Uterus (tissue), 4 donors: ENCODE data around the gene USP34. TPM values are rescaled to one million over a fixed set of nuclear protein-coding genes. Genes with fewer than 3 reads are reported as not detected.
"Not testable (repeated sequence)": the region's sequence is repeated elsewhere in the genome, so short reads cannot be mapped to it uniquely, and the experiment has no call there.

Experiments
- DNase-seq, 2 donors: peaks; one replicate each; pipeline ENCODE4 v3.0.0-alpha.2; 2019 to 2020
- H3K27ac ChIP-seq, 2 donors: fragments of 200-600 bp; sonication (generic); 1 replicate in 1 of 2; 2 replicates in 1 of 2; pipeline ENCODE4 v1.5.1; 2016 to 2018
- H3K27me3 ChIP-seq, 2 donors: fragments of 200-600 bp; sonication (generic); one replicate each; pipeline ENCODE4 v1.5.1; 2018 to 2019; ENCODE audit warnings: control low read depth in 1 of 2
- H3K36me3 ChIP-seq, 2 donors: fragments of 200-600 bp; sonication (generic); one replicate each; pipeline ENCODE4 v1.5.1; 2019; ENCODE audit warnings: control low read depth in 1 of 2
- H3K4me1 ChIP-seq, 2 donors: fragments of 200-600 bp; sonication (generic); one replicate each; pipeline ENCODE4 v1.5.1; 2018 to 2019; ENCODE audit warnings: control low read depth in 1 of 2
- H3K4me3 ChIP-seq, 2 donors: fragments of 200-600 bp; sonication (generic); 1 replicate in 1 of 2; 2 replicates in 1 of 2; pipeline ENCODE4 v1.5.1; 2018 to 2019; ENCODE audit warnings: mild to moderate bottlenecking in 1 of 2
- H3K9me3 ChIP-seq, 2 donors: fragments of 200-600 bp; sonication (generic); one replicate each; pipeline ENCODE4 v1.5.1; 2019; ENCODE audit warnings: control low read depth in 1 of 2
- POLR2A ChIP-seq, 2 donors: fragments of 450-650 bp; IDR thresholded peaks; one replicate each; pipeline ENCODE4 v1.6.1; 2016; ENCODE audit warnings: antibody characterized with exemption in 2 of 2, mild to moderate bottlenecking in 1 of 2, moderate library complexity in 1 of 2
- intact Hi-C: fragments of 100-400 bp; cut with DNase I; formaldehyde crosslinking; loops from one replicate; pipeline ENCODE4 v1.15.1; 2023; ENCODE audit warnings: low total_unique reads
- total RNA-seq, 4 donors: library from RNA; depleted of rRNA in 3 of 4; stranded (reverse); fragments of >200 nt in 3 of 4; gene quantifications; one replicate each; pipeline versions ENCODE4 v1.1.0 to v1.2.4, GENCODE V29; 2014 to 2023
- TF ChIP-seq, protein P1 (sequence below), 4 experiments: fragments of 200-600 bp in 2 of 4; fragments of 450-650 bp in 2 of 4; sonication (generic) in 2 of 4; IDR thresholded peaks; one replicate each; pipeline ENCODE4 v1.5.1; 2016 to 2019; ENCODE audit warnings: antibody characterized with exemption in 4 of 4, mild to moderate bottlenecking in 2 of 4, moderate library complexity in 1 of 4
- donor health status: DM: yes; HTN: yes; CAD: no.

Gene USP34
- total RNA-seq, 4 donors from 2014 or later: 93.8 to 246 (median 184) TPM

DNA sequence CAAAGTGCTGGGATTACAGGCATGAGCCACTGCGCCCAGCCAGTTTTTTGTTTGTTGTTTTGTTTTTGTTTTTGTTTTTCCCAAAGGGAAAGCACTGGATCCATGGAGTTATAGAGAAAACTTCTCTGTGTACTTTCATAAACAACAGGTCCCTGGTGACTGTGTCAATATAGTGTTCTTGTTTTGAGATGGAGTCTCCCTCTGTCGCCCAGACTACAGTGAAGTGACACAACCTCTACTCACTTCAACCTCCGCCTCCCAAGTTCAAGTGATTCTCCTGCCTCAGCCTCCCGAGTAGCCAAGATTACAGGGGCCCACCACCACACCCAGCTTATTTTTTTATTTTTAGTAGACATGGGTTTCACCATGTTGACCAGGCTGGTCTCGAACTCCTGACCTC is 16.5 kb downstream of the USP34 start:
- H3K36me3 ChIP-seq: peaks cover 0 to 2% of the 10 kb centered on the region in 2 donors
- H3K4me1 ChIP-seq: peaks cover 0 to 5% of the 10 kb centered on the region in 2 donors
- DNase-seq: no peak
- H3K27ac ChIP-seq: no peak overlapping the region
- intact Hi-C loops: no loop called here
- no peaks in the 10 kb centered on the region for H3K9me3 ChIP-seq
- no peaks in the 10 kb centered on the region for H3K27me3 ChIP-seq
- no peak overlapping the region for H3K4me3 ChIP-seq
- TF ChIP-seq POLR2A (IDR thresholded peaks at IDR 0.05): no peak
- TF ChIP-seq, protein P1, sequence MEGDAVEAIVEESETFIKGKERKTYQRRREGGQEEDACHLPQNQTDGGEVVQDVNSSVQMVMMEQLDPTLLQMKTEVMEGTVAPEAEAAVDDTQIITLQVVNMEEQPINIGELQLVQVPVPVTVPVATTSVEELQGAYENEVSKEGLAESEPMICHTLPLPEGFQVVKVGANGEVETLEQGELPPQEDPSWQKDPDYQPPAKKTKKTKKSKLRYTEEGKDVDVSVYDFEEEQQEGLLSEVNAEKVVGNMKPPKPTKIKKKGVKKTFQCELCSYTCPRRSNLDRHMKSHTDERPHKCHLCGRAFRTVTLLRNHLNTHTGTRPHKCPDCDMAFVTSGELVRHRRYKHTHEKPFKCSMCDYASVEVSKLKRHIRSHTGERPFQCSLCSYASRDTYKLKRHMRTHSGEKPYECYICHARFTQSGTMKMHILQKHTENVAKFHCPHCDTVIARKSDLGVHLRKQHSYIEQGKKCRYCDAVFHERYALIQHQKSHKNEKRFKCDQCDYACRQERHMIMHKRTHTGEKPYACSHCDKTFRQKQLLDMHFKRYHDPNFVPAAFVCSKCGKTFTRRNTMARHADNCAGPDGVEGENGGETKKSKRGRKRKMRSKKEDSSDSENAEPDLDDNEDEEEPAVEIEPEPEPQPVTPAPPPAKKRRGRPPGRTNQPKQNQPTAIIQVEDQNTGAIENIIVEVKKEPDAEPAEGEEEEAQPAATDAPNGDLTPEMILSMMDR (IDR thresholded peaks at IDR 0.05): no peak

DNA sequence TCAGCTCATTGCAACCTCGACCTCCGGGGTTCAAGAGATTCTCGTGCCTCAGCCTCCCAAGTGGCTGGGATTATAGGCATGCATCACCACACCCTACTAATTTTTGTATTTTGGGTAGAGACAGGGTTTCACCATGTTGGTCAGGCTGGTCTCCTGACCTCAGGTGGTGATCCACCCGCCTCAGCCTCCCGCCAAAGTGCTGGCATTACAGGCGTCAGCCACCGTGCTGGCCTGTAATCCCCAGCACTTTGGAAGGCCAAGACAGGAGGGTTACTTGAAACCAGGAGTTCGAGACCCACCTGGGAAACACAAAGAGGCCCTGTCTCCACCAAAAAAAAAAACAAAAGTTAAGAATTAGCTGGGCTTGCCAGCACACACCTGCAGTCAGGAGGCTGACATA is 18.5 kb downstream of the USP34 start:
- no peak overlapping the region for H3K4me3 ChIP-seq
- H3K9me3 ChIP-seq: no peaks in the 10 kb centered on the region
- H3K27ac ChIP-seq: no peak overlapping the region
- intact Hi-C loops: no loop called here
- no peak for TF ChIP-seq POLR2A (IDR thresholded peaks at IDR 0.05)
- TF ChIP-seq, protein P1 (IDR thresholded peaks at IDR 0.05): no peak
- no peak for DNase-seq
- no peaks in the 10 kb centered on the region for H3K4me1 ChIP-seq
- H3K27me3 ChIP-seq: no peaks in the 10 kb centered on the region
- H3K36me3 ChIP-seq: peaks cover 0 to 2% of the 10 kb centered on the region in 2 donors

DNA sequence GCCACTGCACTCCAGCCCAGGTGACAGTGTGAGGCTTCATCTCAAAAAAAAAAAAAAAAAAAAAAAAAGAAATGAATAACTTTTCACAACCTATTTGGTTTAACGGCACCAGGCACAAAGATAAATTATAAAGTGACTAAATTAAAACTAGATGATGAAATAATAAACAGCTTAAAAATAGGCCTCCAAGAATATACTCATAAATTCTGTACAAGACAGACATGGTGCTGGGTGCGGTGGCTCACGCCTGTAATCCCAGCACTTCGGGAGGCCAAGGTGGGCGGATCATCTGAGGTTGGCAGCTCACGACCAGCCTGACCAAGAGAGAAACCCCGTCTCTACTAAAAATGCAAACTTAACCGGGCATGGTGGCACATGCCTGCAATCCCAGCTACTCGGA is 19.7 kb downstream of the USP34 start:
- Histone ChIP-seq H3K4me3 (no peak overlapping the region), H3K27ac (no peak overlapping the region), H3K9me3 (no peaks in the 10 kb centered on the region), H3K36me3 (peaks cover 0 to 2% of the 10 kb centered on the region in 2 donors), H3K27me3 (no peaks in the 10 kb centered on the region), H3K4me1 (no peaks in the 10 kb centered on the region)
- no peak for DNase-seq
- TF ChIP-seq, protein P1 (IDR thresholded peaks at IDR 0.05): no peak
- no peak for TF ChIP-seq POLR2A (IDR thresholded peaks at IDR 0.05)
- intact Hi-C loops: no loop called here

DNA sequence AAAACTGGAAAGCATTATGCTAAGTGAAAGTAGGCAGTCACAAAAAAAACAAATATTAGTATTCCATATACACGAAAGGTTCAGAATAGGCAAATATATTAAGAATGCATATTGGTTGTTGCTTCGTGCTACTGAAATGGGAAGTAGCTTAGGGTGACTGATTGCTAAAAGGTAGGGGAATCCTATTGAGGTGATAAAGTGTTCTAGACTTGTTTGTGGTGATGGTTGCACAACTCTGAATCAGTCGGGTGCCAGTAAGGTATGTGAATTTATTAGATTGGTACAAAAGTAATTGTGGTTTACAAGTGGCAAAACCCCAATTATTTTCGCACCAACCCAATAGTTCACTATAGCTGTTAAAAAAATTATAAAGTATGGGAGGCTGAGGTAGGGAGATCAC is 20.7 kb downstream of the USP34 start:
- H3K4me3 ChIP-seq: no peak overlapping the region
- H3K36me3 ChIP-seq: peaks cover 0 to 2% of the 10 kb centered on the region in 2 donors
- intact Hi-C loops: no loop called here
- H3K27ac ChIP-seq: no peak overlapping the region
- H3K27me3 ChIP-seq: no peaks in the 10 kb centered on the region
- no peaks in the 10 kb centered on the region for H3K4me1 ChIP-seq
- TF ChIP-seq, protein P1 (IDR thresholded peaks at IDR 0.05): no peak
- TF ChIP-seq POLR2A (IDR thresholded peaks at IDR 0.05): no peak
- DNase-seq: no peak
- H3K9me3 ChIP-seq: no peaks in the 10 kb centered on the region

DNA sequence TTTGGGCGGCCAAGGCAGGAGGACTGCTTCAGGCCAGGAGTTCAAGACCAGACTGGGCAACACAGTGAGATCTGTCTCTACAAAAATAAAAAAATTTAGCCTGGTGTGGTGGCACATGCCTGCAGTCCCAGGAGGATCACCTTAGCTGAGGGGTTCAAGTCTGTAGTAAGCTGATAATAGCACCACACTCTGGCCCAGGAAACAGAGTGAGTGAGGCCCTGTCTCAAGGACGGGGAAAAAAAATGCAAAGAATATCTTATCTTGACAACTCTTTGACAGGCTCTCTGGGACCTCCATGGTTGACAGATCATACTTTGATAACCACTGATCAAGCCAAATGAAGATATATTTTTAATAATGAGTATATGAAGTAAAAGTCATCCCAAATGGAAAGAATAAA is 22.7 kb downstream of the USP34 start:
- Histone ChIP-seq H3K36me3 (peaks cover 0 to 2% of the 10 kb centered on the region in 2 donors), H3K4me3 (no peak overlapping the region), H3K27ac (no peak overlapping the region), H3K4me1 (no peaks in the 10 kb centered on the region), H3K9me3 (no peaks in the 10 kb centered on the region), H3K27me3 (no peaks in the 10 kb centered on the region)
- intact Hi-C loops: no loop called here
- DNase-seq: no peak
- TF ChIP-seq POLR2A (IDR thresholded peaks at IDR 0.05): no peak
- TF ChIP-seq, protein P1 (IDR thresholded peaks at IDR 0.05): no peak

DNA sequence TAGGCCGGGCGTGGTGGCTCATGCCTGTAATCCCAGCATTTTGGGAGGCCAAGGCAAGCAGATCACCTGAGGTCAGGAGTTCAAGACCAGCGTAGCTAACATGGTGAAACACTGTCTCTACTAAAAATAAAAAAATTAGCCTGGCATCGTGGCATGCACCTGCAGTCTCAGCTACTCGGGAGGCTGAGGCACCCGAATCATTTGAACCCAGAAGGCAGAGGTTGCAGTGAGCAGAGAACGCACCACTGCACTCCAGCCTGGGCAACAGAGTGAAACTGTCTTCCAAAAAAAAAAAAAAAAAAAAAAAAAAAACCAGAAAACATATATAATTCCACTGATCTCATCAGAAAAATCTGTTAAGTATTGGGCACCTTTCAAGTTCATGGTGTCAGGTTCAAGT is 23.9 kb downstream of the USP34 start:
- intact Hi-C loops, H3K4me1 ChIP-seq, DNase-seq, H3K27ac ChIP-seq, H3K27me3 ChIP-seq, H3K4me3 ChIP-seq, H3K36me3 ChIP-seq, H3K9me3 ChIP-seq: not testable (repeated sequence)
